T1000 (cell line): ENCODE results near the gene TTC21B.

Source experiments
- DNase-seq: peaks from one replicate; lab custom pipeline; 2025; ENCODE audit warnings: mixed read lengths; lab: John Stamatoyannopoulos, UW

The TTC21B gene

DNA sequence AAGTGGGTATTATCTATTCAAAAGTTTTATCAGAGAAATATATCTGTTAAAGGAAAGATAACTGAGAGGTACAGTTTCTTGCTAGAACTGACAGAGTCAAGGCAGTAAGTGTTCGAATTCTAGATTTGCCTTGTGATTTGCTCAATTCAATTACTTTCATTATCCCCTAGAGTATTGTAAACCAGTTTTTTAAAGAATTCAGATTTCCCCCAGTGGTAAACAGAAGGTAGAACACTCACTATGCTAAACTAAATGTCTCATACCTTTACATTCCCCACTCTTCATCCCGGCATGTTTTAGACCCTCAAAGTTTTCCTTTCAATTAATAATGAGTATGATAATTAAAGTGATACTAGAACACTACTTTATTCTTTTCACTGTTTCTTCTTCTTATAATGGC, 28.6 kb downstream of the TTC21B start:
- DNase-seq: no peak

DNA sequence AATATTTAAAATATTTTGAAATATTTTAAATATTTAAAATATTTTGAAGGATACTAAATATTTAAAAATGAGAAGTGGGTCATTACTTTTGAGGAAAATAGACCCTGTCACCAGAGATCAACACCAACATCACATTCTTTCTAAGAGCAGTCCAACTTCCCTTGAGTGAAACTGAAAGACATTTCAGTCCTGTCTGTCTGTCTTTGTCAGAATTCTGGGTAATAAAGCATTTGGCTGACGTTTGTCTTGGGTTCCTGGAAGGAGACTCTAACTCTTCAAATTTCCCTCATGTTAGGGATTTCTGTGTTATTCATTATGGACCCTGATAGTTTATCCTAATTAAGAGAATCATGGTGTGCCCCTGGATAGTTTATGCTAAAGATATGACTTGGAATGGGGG, 32.8 kb downstream of the TTC21B start:
- no peak for DNase-seq

GRCh38 chr2:165913636-165914035, 39.9 kb downstream of the TTC21B start:
- no peak for DNase-seq

GRCh38 chr2:165911981-165912380, 41.6 kb downstream of the TTC21B start:
- no peak for DNase-seq

- no peak for DNase-seq
These were observed 42.3 kb downstream of the TTC21B start for GRCh38 chr2:165911231-165911630.

GRCh38 chr2:165909466-165909865, 44.1 kb downstream of the TTC21B start:
- DNase-seq: no peak

DNA sequence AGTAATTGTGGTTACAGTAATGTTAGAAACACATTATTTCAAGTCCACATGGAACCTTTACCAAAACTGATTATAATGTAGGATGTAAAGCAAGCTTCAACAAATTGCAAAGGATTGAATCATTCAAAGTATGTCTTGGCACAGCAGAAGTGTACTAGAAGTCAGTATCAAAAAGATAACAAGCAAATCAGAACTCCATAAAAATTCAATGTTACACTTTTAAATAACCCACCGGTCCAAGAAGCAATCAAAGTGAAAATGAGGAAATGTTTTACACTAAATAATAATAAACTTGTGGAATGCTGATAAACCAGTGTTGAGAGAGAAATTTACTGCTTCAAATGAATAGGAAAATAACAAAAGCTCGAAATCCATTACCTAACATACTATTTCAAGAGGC, 47.7 kb downstream of the TTC21B start:
- DNase-seq: no peak

DNA sequence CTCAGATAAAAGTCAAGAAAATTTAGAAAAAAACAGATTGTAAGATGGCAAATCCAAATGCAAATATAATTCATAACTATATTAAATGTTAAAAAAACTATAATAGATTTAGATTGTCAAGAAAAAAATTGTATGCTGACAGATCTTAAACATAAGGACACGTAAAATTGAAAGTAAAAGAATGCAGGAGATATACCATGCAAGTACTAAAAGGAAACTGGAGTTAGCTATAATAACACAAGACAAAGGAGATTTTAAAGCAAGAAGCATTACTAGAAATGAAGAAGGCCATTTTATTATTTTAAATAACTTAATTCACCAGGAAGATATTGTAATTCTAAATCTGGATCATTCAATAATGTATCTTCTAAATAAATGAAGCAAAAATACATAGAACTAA, 48.3 kb downstream of the TTC21B start:
- DNase-seq: no peak

GRCh38 chr2:165904432-165904831, 49.1 kb downstream of the TTC21B start:
- DNase-seq: no peak

DNA sequence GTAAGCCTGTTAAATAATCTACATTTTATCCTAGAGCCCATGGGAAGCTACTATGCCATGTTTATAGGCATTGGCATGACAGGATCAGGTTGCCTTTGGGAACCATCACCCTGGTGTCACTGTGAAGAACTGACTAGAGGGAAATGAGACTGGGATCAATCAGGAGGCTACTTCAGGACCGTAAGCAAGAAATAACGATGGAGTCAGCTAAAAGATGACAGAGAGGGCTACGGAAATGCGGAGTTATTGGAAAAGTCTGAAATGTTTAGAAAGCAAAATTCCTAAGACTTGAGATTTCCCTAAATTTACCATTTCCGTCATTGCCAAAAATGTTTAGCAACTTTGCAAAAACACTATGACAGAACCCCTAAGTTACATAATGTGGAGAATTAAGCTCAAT, 50.2 kb downstream of the TTC21B start:
- DNase-seq: no peak

- no peak for DNase-seq
These were observed 50.6 kb downstream of the TTC21B start for GRCh38 chr2:165902934-165903333.

DNA sequence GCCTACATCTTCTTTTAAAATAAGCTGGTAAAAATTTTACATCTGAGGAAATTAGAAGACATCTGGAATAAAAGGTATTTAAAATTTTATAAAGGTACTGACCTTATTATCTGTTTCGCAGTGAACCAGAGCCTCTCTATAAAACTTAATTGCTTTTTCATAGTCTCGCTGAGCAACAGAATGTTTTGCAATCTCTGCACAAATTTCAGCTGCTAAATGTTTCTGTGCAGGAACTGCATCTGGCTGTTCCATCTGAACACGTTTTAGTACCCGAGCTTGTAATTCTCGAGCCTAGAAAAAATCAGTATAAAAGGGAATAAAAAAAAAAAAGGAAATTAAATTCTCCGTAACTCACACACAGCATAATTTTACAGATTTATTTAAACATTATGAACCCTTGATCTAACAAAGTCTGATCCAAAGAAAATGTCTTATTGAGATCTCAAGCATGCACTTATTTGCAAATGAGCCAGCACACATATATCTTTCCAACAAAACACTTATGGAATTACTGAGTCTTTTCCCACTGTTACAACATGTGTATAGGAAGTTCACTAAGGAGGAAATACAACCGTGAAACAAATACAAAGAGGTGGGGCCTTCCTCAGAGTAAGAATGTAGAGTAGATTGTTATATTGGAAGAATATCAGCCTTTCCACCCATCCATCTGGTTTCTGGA, 51.8 kb downstream of the TTC21B start:
- DNase-seq: no peak

GRCh38 chr2:165899311-165899710, 54.3 kb downstream of the TTC21B start:
- no peak for DNase-seq

- peak; percentile 22 for DNase-seq
These were observed 55.2 kb downstream of the TTC21B start for GRCh38 chr2:165898381-165898780.

- DNase-seq: no peak
These were observed 55.9 kb downstream of the TTC21B start for GRCh38 chr2:165897726-165898125.

DNA sequence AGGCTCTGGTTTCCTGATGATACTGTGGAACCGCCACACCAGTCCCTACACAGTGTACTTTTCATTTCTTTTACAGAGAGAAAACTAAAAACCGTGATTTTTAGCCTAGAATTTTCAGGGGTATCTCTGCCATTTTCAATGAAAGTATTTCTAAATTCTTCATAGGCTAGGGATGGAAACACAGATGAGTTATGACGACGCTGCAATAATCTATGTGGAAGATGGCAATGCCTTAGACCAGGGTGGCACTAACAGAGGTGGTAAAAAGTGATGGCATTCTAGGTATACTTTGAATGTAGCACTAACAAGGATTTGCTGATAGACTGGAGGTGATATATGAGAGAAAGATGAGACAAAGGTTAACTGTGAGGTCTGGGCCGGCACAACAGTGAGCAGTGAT, 56.5 kb downstream of the TTC21B start:
- no peak for DNase-seq

- DNase-seq: no peak
These were observed 57.6 kb downstream of the TTC21B start for GRCh38 chr2:165895974-165896373.

DNA sequence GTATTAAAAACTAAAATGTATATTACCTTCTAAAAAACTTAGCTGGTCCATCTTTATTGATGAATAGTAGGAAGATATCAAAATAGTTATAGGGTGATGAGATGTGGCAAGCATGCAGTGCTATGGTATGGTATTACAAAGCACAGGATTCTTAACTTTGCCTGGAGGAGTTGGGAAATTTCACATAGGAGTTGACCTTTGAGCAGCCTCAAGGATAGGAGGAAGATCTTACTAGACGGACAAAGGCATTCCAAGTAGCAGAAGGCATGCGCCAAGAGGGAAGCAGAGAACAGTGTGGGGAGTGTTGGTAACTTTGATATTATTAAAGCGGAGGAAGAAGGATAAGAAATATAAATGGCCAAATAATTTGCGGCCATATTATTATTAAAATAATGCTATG, 60.0 kb downstream of the TTC21B start:
- no peak for DNase-seq

DNA sequence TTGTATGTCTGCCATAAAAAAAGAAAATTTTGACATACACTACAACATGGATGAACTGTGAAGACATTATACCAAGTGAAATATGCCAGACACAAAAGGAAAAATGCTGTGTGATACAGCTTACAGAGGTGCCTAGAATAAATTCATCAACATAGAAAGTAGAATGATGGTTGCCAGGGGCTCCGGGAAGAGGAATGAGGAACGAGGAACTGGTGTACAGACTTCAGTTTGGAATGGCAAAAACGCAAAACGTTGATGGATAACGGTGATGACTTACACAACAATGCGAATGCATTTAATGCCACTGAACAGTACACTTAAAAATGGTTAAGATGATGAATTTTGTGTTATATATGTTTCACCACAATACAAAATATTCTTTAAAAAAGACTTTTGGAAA, 61.0 kb downstream of the TTC21B start:
- no peak for DNase-seq

- DNase-seq: no peak
These were observed 61.6 kb downstream of the TTC21B start for GRCh38 chr2:165891943-165892342.

DNA sequence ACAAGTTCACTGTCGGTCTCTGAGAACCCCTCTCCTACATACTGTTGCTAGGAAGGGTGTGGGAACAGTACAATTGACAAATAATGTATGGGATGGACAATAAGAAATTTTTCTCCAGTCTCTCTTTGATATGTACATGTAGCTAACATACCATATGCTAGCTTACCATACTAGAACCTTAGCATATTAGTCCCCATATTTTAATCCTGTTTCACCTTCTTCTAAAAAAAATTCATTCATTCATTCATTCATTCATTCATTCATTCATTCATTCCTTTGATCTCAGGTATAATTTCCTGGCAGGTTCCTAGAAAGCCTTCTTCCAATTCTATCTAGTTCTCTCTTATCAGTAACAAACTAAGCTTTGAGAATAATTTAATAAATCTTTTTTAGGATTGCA, 62.2 kb downstream of the TTC21B start:
- no peak for DNase-seq

- no peak for DNase-seq
These were observed 63.8 kb downstream of the TTC21B start for GRCh38 chr2:165889798-165890197.

GRCh38 chr2:165889158-165889557, 64.4 kb downstream of the TTC21B start:
- DNase-seq: no peak

GRCh38 chr2:165888171-165888570, 65.4 kb downstream of the TTC21B start:
- DNase-seq: no peak
